ENCODE results near the gene WFDC10A.
"Not testable (repeated sequence)": the region's sequence is repeated elsewhere in the genome, so short reads cannot be mapped to it uniquely, and the experiment has no call there.

Gene WFDC10A

GRCh38 chr20:45649312-45649863, 19.8 kb downstream of the WFDC10A start:
- no peak for DNase-seq

GRCh38 chr20:45651726-45652125, 22.2 kb downstream of the WFDC10A start:
- DNase-seq = not testable (repeated sequence)

GRCh38 chr20:45657038-45657437, 27.5 kb downstream of the WFDC10A start:
- not testable (repeated sequence) for DNase-seq

GRCh38 chr20:45670139-45670538, 40.6 kb downstream of the WFDC10A start, which contains the start of gene WFDC11:
Gene WFDC11, minus strand, starts transcription at chr20:45670239. Its CDS starts 19,639 bp downstream, at chr20:45650600.
- DNase-seq = no peak

GRCh38 chr20:45672765-45673164, 43.2 kb downstream of the WFDC10A start:
- no peak for DNase-seq

- no peak for DNase-seq
Observed at GRCh38 chr20:45679650-45680049, 50.1 kb downstream of the WFDC10A start.

All from HCEC 1CT (cell line).